GM12878 (cell line): ENCODE measurements around the gene USB1. TPM values are rescaled to one million over a fixed set of nuclear protein-coding genes. Genes with fewer than 3 reads are reported as not detected.

Experiments
- ATAC-seq: fragments of 200-7000 bp; cut with Tn5 transposase; 3 replicates; pipeline ENCODE4 v1.9.1; 2020; ENCODE audit warnings: mild to moderate bottlenecking, moderate library complexity
- BruUV-seq: library from RNA; stranded (reverse); fragments of 400-500 nt; replicated peaks from 2 replicates; lab custom pipeline; 2021; lab: Mats Ljungman, UMichigan
- CTCF ChIA-PET: fragments of 300-600 bp; sonication (Branson Sonifier 250); formaldehyde crosslinking; extraction: SDS; loops from one replicate; lab custom pipeline; 2021; ENCODE audit warnings: inconsistent platforms; lab: Yijun Ruan, JAX
- POLR2A ChIA-PET: fragments of 350-600 bp; formaldehyde crosslinking; extraction: SDS; loops from one replicate; lab custom pipeline; 2021; ENCODE audit warnings: inconsistent platforms; lab: Charles Lee
- RAD21 ChIA-PET: fragments of 300-600 bp; sonication (Branson Sonifier 250); formaldehyde crosslinking; loops from one replicate; lab custom pipeline; 2023; ENCODE audit warnings: antibody characterized with exemption; ENCODE audit not compliant: unreplicated experiment; lab: Charles Lee
- SMC1A ChIA-PET: fragments of 300-600 bp; sonication (Branson Sonifier 250); formaldehyde crosslinking; loops from one replicate; lab custom pipeline; 2023; ENCODE audit not compliant: unreplicated experiment, uncharacterized antibody; lab: Charles Lee
- DNase-seq: peaks from one replicate; pipeline ENCODE4 v3.0.0-alpha.2; 2011; ENCODE audit warnings: low read depth, low spot score
- FAIRE-seq: peaks from 3 replicates; lab custom pipeline; 2011; peaks lifted over from hg19 to GRCh38; lab: Jason Lieb, UNC
- H2AFZ ChIP-seq: 2 replicates; pipeline ENCODE4 v1.6.0; 2011; ENCODE audit warnings: low read depth, low read length, control low read depth; ENCODE audit not compliant: control insufficient read depth
- H3K27ac ChIP-seq: 2 replicates; pipeline ENCODE4 v1.5.1; 2011; ENCODE audit warnings: control low read depth; ENCODE audit not compliant: control insufficient read depth, insufficient read depth
- H3K27me3 ChIP-seq, 2 experiments: replicated peaks in 1 of 2; 2 replicates each; pipeline versions ENCODE4 v1.6.0 to v1.6.1; 2011; ENCODE audit warnings: low read length in 1 of 2; ENCODE audit not compliant: control insufficient read depth in 2 of 2, insufficient read depth in 2 of 2
- H3K36me3 ChIP-seq, 2 experiments: 2 replicates each; pipeline ENCODE4 v1.5.1; 2011; ENCODE audit warnings: low read length in 1 of 2; ENCODE audit not compliant: control insufficient read depth in 2 of 2, insufficient read depth in 2 of 2
- H3K4me1 ChIP-seq: 2 replicates; pipeline ENCODE4 v1.6.1; 2011; ENCODE audit warnings: mild to moderate bottlenecking, low read length, moderate library complexity, mixed read lengths; ENCODE audit not compliant: control insufficient read depth, insufficient read depth
- H3K4me2 ChIP-seq: 2 replicates; pipeline ENCODE4 v1.6.0; 2011; ENCODE audit warnings: control low read depth; ENCODE audit not compliant: control insufficient read depth, insufficient read depth
- H3K4me3 ChIP-seq: fragments of 200-600 bp; sonication (generic); 2 replicates; pipeline ENCODE4 v1.5.1; 2016
- H3K79me2 ChIP-seq: 2 replicates; pipeline ENCODE4 v1.6.0; 2011; ENCODE audit warnings: low read length; ENCODE audit not compliant: control insufficient read depth, insufficient read depth
- H3K9ac ChIP-seq: 2 replicates; pipeline ENCODE4 v1.8.0; 2011; ENCODE audit warnings: low read length, control low read depth, mixed read lengths; ENCODE audit not compliant: control insufficient read depth, insufficient read depth
- H3K9me3 ChIP-seq: replicated peaks from 3 replicates; pipeline ENCODE4 v1.5.1; 2011; ENCODE audit warnings: mild to moderate bottlenecking, low read length; ENCODE audit not compliant: control insufficient read depth, insufficient read depth
- H4K20me1 ChIP-seq: 2 replicates; pipeline ENCODE4 v1.6.0; 2011; ENCODE audit not compliant: control insufficient read depth, insufficient read depth
- CTCF ChIP-seq, 3 experiments: IDR thresholded peaks in 2 of 3; conservative IDR thresholded peaks in 1 of 3; 2 replicates each; pipeline ENCODE4 v1.5.1; 2011; ENCODE audit warnings: low read depth in 3 of 3, low read length in 3 of 3, mild to moderate bottlenecking in 3 of 3, control low read depth in 2 of 3, moderate library complexity in 2 of 3, inconsistent platforms in 1 of 3, mixed read lengths in 1 of 3; ENCODE audit not compliant: control insufficient read depth in 2 of 3, insufficient read depth in 1 of 3; ENCODE audit errors: extremely low read depth in 1 of 3
- GABPA ChIP-seq: IDR thresholded peaks from 2 replicates; pipeline ENCODE4 v1.6.1; 2014; ENCODE audit warnings: antibody characterized with exemption, low read depth, mild to moderate bottlenecking, inconsistent platforms
- IRF3 ChIP-seq: fragments of 450-650 bp; IDR thresholded peaks from 2 replicates; pipeline ENCODE4 v1.6.1; 2014; ENCODE audit warnings: mild to moderate bottlenecking
- IRF4 ChIP-seq: IDR thresholded peaks from 2 replicates; pipeline ENCODE4 v1.6.1; 2011; ENCODE audit warnings: low read depth, low read length
- MEF2A ChIP-seq: IDR thresholded peaks from 2 replicates; pipeline ENCODE4 v1.6.1; 2011; ENCODE audit warnings: low read depth, mild to moderate bottlenecking, low read length, moderate library complexity; ENCODE audit not compliant: insufficient read depth
- NR2C1 ChIP-seq: fragments of 450-650 bp; IDR thresholded peaks from 2 replicates; pipeline ENCODE4 v1.6.1; 2017; ENCODE audit warnings: antibody characterized with exemption, mild to moderate bottlenecking, moderate library complexity
- RELA ChIP-seq: fragments of 450-650 bp; IDR thresholded peaks from 2 replicates; pipeline ENCODE4 v1.8.0; 2014; ENCODE audit warnings: borderline replicate concordance; ENCODE audit not compliant: partially characterized antibody
- ZBTB33 ChIP-seq: fragments of 450-650 bp; IDR thresholded peaks from 2 replicates; pipeline ENCODE4 v1.6.1; 2017; ENCODE audit warnings: mild to moderate bottlenecking
- WGBS: methylation state at CpG from one replicate; pipeline ENCODE4 v1.1.6; 2016; ENCODE audit warnings: low lambda C conversion rate; ENCODE audit not compliant: insufficient replicate concordance, insufficient coverage; ENCODE audit errors: missing lambda C conversion rate; 5-methylcytosine and 5-hydroxymethylcytosine counted together
- in situ Hi-C: fragments of 300-500 bp; cut with MboI; formaldehyde crosslinking; loops from 9 replicates; pipeline ENCODE4 v1.14.3; 2018; ENCODE audit warnings: mixed read lengths
- intact Hi-C: fragments of 100-400 bp; cut with micrococcal nuclease; formaldehyde crosslinking; loops from one replicate; pipeline ENCODE4 v1.14.2; 2022; ENCODE audit not compliant: unreplicated experiment
- polyA plus RNA-seq, 11 experiments: library from polyadenylated mRNA; depleted of rRNA in 4 of 11; unstranded in 6 of 11; stranded (reverse) in 5 of 11; fragments of >200 nt; fragmentation: Nextera tagmentation in 4 of 11; fragmentation: Illumina TruSeq in 1 of 11; extraction: Ambion mirVana in 4 of 11; extraction: Trizol in 1 of 11; gene quantifications; 1 replicate in 1 of 11; 2 replicates in 10 of 11; pipeline versions ENCODE4 v1.2.1 to v1.2.3, GENCODE V29; 2011 to 2016; ENCODE audit warnings: inconsistent platforms in 2 of 11, missing spikeins in 2 of 11, low read depth in 1 of 11
- total RNA-seq, 4 experiments: library from RNA; depleted of rRNA in 3 of 4; stranded (reverse); fragments of >200 nt in 3 of 4; fragmentation: Illumina TruSeq in 1 of 4; extraction: Trizol in 1 of 4; gene quantifications; 2 replicates each; pipeline versions ENCODE4 v1.2.1 to v1.2.3, GENCODE V29; 2013 to 2021

The USB1 gene
- total and polyA plus RNA-seq, 10 of the 15 experiments (the other 5 are each of a cell fraction or from before 2014, with no cell fraction given), result 7.9 to 72.2 (median 41.6) TPM

GRCh38 chr16:57956924-57957672 is 44.1 kb upstream of the USB1 start:
- ChIA-PET SMC1A (interaction anchor here (1.1 kb wide), 1 partner anchor 26 kb away, joined by 3 read pairs; no protein-coding TSS in a partner anchor), POLR2A (no interaction called here), CTCF (interaction anchor here (1.0 kb wide), 1 partner anchor 9 kb away, joined by 3 read pairs; no protein-coding TSS in a partner anchor), RAD21 (no interaction called here)
- H3K4me2 ChIP-seq, result no peak overlapping the region
- intact Hi-C loops, result no loop called here
- no peak overlapping the region for H2AFZ ChIP-seq
- in situ Hi-C loops, result no loop called here
- H3K4me1 ChIP-seq, result 0 out of 2 replicates have a peak, but pooled peaks cover 2% of the 10 kb centered on the region
- no TSS peak for BruUV-seq
- no peak for ATAC-seq
- DNase-seq, result no peak
- no peak overlapping the region for H3K4me3 ChIP-seq
- H4K20me1 ChIP-seq, result no peaks in the 10 kb centered on the region
- H3K9ac ChIP-seq, result no peak overlapping the region
- no peak for TF ChIP-seq ZBTB33
- no peak for TF ChIP-seq IRF3
- no peak for TF ChIP-seq IRF4
- TF ChIP-seq CTCF (IDR thresholded peaks at IDR 0.05 in 2 of 3, conservative IDR thresholded peaks at IDR 0.05 in 1 of 3; ENCODE audit: control insufficient read depth in 2 of 3, extremely low read depth in 1 of 3, insufficient read depth in 1 of 3, low read depth in 3 of 3, low read length in 3 of 3), result no peak
- TF ChIP-seq NR2C1, result no peak
- TF ChIP-seq GABPA, result no peak
- TF ChIP-seq RELA, result no peak
- no peak for TF ChIP-seq MEF2A
- H3K79me2 ChIP-seq, result no peaks in the 10 kb centered on the region
- no peak overlapping the region for H3K27ac ChIP-seq
- FAIRE-seq, result no peak
- no peaks in the 10 kb centered on the region for H3K27me3 ChIP-seq
- H3K9me3 ChIP-seq, result no peaks in the 10 kb centered on the region
- 13% methylated on average over 8 of the region's 8 CpGs for WGBS
- H3K36me3 ChIP-seq, result no peaks in the 10 kb centered on the region
